Thyroid gland (tissue), 4 donors: ENCODE results near the gene GNG14. TPM values are rescaled to one million over a fixed set of nuclear protein-coding genes. Genes with fewer than 3 reads are reported as not detected.
A peak's percentile ranks its signal among the peaks of the same experiment; 100 is the strongest.

Experiments
- DNase-seq, 2 donors: peaks; one replicate each; pipeline ENCODE4 v3.0.0-alpha.2; 2019
- H3K27ac ChIP-seq, 3 donors: fragments of 200-600 bp; sonication (generic); 1 replicate in 2 of 3; 2 replicates in 1 of 3; pipeline ENCODE4 v1.5.1; 2016 to 2019; ENCODE audit warnings: mild to moderate bottlenecking in 1 of 3, moderate library complexity in 1 of 3
- H3K27me3 ChIP-seq: fragments of 200-600 bp; sonication (generic); one replicate; pipeline ENCODE4 v1.5.1; 2019
- H3K36me3 ChIP-seq, 2 donors: fragments of 200-600 bp; sonication (generic); one replicate each; pipeline ENCODE4 v1.5.1; 2016 to 2019
- H3K4me1 ChIP-seq, 2 donors: fragments of 200-600 bp; sonication (generic); one replicate each; pipeline ENCODE4 v1.5.1; 2017 to 2019
- H3K4me3 ChIP-seq, 3 donors: fragments of 200-600 bp; sonication (generic); replicated peaks in 1 of 3; 1 replicate in 2 of 3; 2 replicates in 1 of 3; pipeline ENCODE4 v1.5.1; 2016; ENCODE audit warnings: mild to moderate bottlenecking in 1 of 3
- H3K9me3 ChIP-seq: fragments of 200-600 bp; sonication (generic); one replicate; pipeline ENCODE4 v1.5.1; 2017
- CTCF ChIP-seq, 6 experiments: fragments of 200-600 bp in 3 of 6; fragments of 450-650 bp in 3 of 6; sonication (generic) in 3 of 6; IDR thresholded peaks; one replicate each; pipeline ENCODE4 v1.5.1; 2016 to 2019; ENCODE audit warnings: antibody characterized with exemption in 6 of 6, mild to moderate bottlenecking in 2 of 6, inconsistent platforms in 1 of 6, moderate library complexity in 1 of 6
- POLR2A ChIP-seq, 2 donors: fragments of 450-650 bp; IDR thresholded peaks; one replicate each; pipeline ENCODE4 v1.6.1; 2017; ENCODE audit warnings: antibody characterized with exemption in 2 of 2, mild to moderate bottlenecking in 2 of 2, moderate library complexity in 1 of 2
- WGBS, 2 donors: methylation state at CpG; one replicate each; pipeline ENCODE4 v1.1.5; 2017; 5-methylcytosine and 5-hydroxymethylcytosine counted together
- intact Hi-C: fragments of 100-400 bp; cut with DNase I; formaldehyde crosslinking; loops from one replicate; pipeline ENCODE4 v1.15.1; 2023
- total RNA-seq, 4 donors: library from RNA; depleted of rRNA; stranded (reverse); fragments of >200 nt; gene quantifications; one replicate each; pipeline ENCODE4 v1.2.3, GENCODE V29; 2016

The GNG14 gene
- total RNA-seq, 4 donors from 2014 or later, result not detected

- intact Hi-C loops, result no loop called here
- DNase-seq, result no peak
- no peaks in the 10 kb centered on the region for H3K36me3 ChIP-seq
- H3K27ac ChIP-seq, result no peak overlapping the region
- peaks cover 14 to 15% of the 10 kb centered on the region in 2 donors for H3K4me1 ChIP-seq
- no peaks in the 10 kb centered on the region for H3K27me3 ChIP-seq
- no peak overlapping the region for H3K4me3 ChIP-seq
- no peak for TF ChIP-seq POLR2A (IDR thresholded peaks at IDR 0.05)
- no peak for TF ChIP-seq CTCF (IDR thresholded peaks at IDR 0.05)
- 85 to 96% methylated on average over 10 of the region's 10 CpGs for WGBS, 2 donors
- no peaks in the 10 kb centered on the region for H3K9me3 ChIP-seq
Observed at GRCh38 chr19:12646551-12646950, 41.2 kb upstream of the GNG14 start.

GRCh38 chr19:12647047-12647446, 40.8 kb upstream of the GNG14 start:
- TF ChIP-seq POLR2A (IDR thresholded peaks at IDR 0.05) (no peak), CTCF (IDR thresholded peaks at IDR 0.05) (no peak)
- Histone ChIP-seq H3K4me1 (peaks cover 14 to 15% of the 10 kb centered on the region in 2 donors), H3K36me3 (no peaks in the 10 kb centered on the region), H3K27me3 (no peaks in the 10 kb centered on the region), H3K4me3 (peak overlapping the region in 1 of 3 donors; percentile 23), H3K9me3 (no peaks in the 10 kb centered on the region), H3K27ac (no peak overlapping the region)
- DNase-seq, result peak in 1 of 2 donors; percentile 13
- intact Hi-C loops, result no loop called here
- WGBS, 2 donors, result 65 to 68% methylated on average over 8 of the region's 8 CpGs

GRCh38 chr19:12647490-12648071, 40.2 kb upstream of the GNG14 start:
- Histone ChIP-seq H3K36me3 (no peaks in the 10 kb centered on the region), H3K4me1 (peaks cover 14 to 15% of the 10 kb centered on the region in 2 donors), H3K4me3 (peak overlapping the region in 1 of 3 donors; percentile 23), H3K27me3 (no peaks in the 10 kb centered on the region), H3K27ac (no peak overlapping the region), H3K9me3 (no peaks in the 10 kb centered on the region)
- intact Hi-C loops, result no loop called here
- TF ChIP-seq CTCF (IDR thresholded peaks at IDR 0.05), result no peak
- TF ChIP-seq POLR2A (IDR thresholded peaks at IDR 0.05), result no peak
- DNase-seq, result peak; percentile 64 to 71
- 17 to 21% methylated on average over 27 to 31 of the region's 31 CpGs for WGBS, 2 donors

GRCh38 chr19:12648088-12648487, 39.7 kb upstream of the GNG14 start:
- DNase-seq, result peak; percentile 37 to 42
- Histone ChIP-seq H3K4me1 (peaks cover 14 to 15% of the 10 kb centered on the region in 2 donors), H3K27me3 (no peaks in the 10 kb centered on the region), H3K9me3 (no peaks in the 10 kb centered on the region), H3K27ac (no peak overlapping the region), H3K36me3 (no peaks in the 10 kb centered on the region), H3K4me3 (peak overlapping the region in 1 of 3 donors; percentile 23)
- intact Hi-C loops, result no loop called here
- WGBS, 2 donors, result 10% methylated on average over 19 to 21 of the region's 29 CpGs
- peak in 3 of 6 experiments; percentile 33 to 37 (median 35) for TF ChIP-seq CTCF (IDR thresholded peaks at IDR 0.05)
- TF ChIP-seq POLR2A (IDR thresholded peaks at IDR 0.05), result peak in 1 of 2 donors; percentile 6

GRCh38 chr19:12649941-12650340, 37.9 kb upstream of the GNG14 start:
- Histone ChIP-seq H3K27me3 (no peaks in the 10 kb centered on the region), H3K9me3 (no peaks in the 10 kb centered on the region), H3K36me3 (peaks cover 3 to 6% of the 10 kb centered on the region in 2 donors), H3K27ac (no peak overlapping the region), H3K4me1 (peaks cover 14 to 15% of the 10 kb centered on the region in 2 donors), H3K4me3 (no peak overlapping the region)
- TF ChIP-seq CTCF (IDR thresholded peaks at IDR 0.05), result no peak
- TF ChIP-seq POLR2A (IDR thresholded peaks at IDR 0.05), result no peak
- DNase-seq, result no peak
- 96 to 98% methylated on average over 10 of the region's 10 CpGs for WGBS, 2 donors
- intact Hi-C loops, result no loop called here
